Vagina (tissue), 2 donors: ENCODE measurements around the gene EBF3. TPM values are rescaled to one million over a fixed set of nuclear protein-coding genes. Genes with fewer than 3 reads are reported as not detected.

Source experiments
- DNase-seq, 2 donors: peaks; one replicate each; pipeline ENCODE4 v3.0.0-alpha.2; 2017; ENCODE audit errors: extremely low spot score in 2 of 2
- H3K27ac ChIP-seq: fragments of 200-600 bp; sonication (generic); one replicate; pipeline ENCODE4 v1.5.1; 2019
- H3K27me3 ChIP-seq: fragments of 200-600 bp; sonication (generic); one replicate; pipeline ENCODE4 v1.5.1; 2019
- H3K36me3 ChIP-seq, 2 donors: fragments of 200-600 bp; sonication (generic); one replicate each; pipeline ENCODE4 v1.5.1; 2017 to 2019
- H3K4me1 ChIP-seq: fragments of 200-600 bp; sonication (generic); one replicate; pipeline ENCODE4 v1.5.1; 2019
- H3K4me3 ChIP-seq, 2 donors: fragments of 200-600 bp; sonication (generic); 1 replicate in 1 of 2; 2 replicates in 1 of 2; pipeline ENCODE4 v1.5.1; 2016 to 2019
- H3K9me3 ChIP-seq: fragments of 200-600 bp; sonication (generic); one replicate; pipeline ENCODE4 v1.5.1; 2019
- CTCF ChIP-seq, 3 experiments: fragments of 450-650 bp in 2 of 3; fragments of 200-600 bp in 1 of 3; sonication (generic) in 1 of 3; IDR thresholded peaks; one replicate each; pipeline ENCODE4 v1.5.1; 2017 to 2019; ENCODE audit warnings: antibody characterized with exemption in 3 of 3, mild to moderate bottlenecking in 2 of 3, moderate library complexity in 2 of 3
- POLR2A ChIP-seq, 2 donors: fragments of 450-650 bp; IDR thresholded peaks; one replicate each; pipeline ENCODE4 v1.6.1; 2017; ENCODE audit warnings: antibody characterized with exemption in 2 of 2, mild to moderate bottlenecking in 2 of 2, moderate library complexity in 2 of 2
- POLR2AphosphoS5 ChIP-seq, 2 donors: sonication (generic); formaldehyde crosslinking; IDR thresholded peaks; one replicate each; pipeline ENCODE4 v1.9.0; 2017; ENCODE audit warnings: antibody characterized with exemption in 2 of 2, mild to moderate bottlenecking in 2 of 2, low read depth in 1 of 2; ENCODE audit not compliant: insufficient read depth in 1 of 2
- intact Hi-C: fragments of 100-400 bp; cut with DNase I; formaldehyde crosslinking; loops from one replicate; pipeline ENCODE4 v1.15.1; 2023
- total RNA-seq: library from RNA; depleted of rRNA; stranded (reverse); fragments of >200 nt; gene quantifications from one replicate; pipeline ENCODE4 v1.2.3, GENCODE V29; 2016

The EBF3 gene
- total RNA-seq, 1 donor from 2014 or later = 10.6 TPM

- intact Hi-C loops = no loop called here
- no peak for DNase-seq
- Histone ChIP-seq H3K27me3 (no peaks in the 10 kb centered on the region), H3K4me1 (no peaks in the 10 kb centered on the region), H3K27ac (no peak overlapping the region), H3K4me3 (no peak overlapping the region), H3K36me3 (no peaks in the 10 kb centered on the region), H3K9me3 (no peaks in the 10 kb centered on the region)
- TF ChIP-seq CTCF (IDR thresholded peaks at IDR 0.05) (no peak), POLR2A (IDR thresholded peaks at IDR 0.05) (no peak), POLR2AphosphoS5 (IDR thresholded peaks at IDR 0.05; ENCODE audit: insufficient read depth in 1 of 2, low read depth in 1 of 2) (no peak)
These were observed 49.8 kb downstream of the EBF3 start for GRCh38 chr10:129914153-129914855.

GRCh38 chr10:129912986-129913695 lies 50.9 kb downstream of the EBF3 start:
- H3K4me3 ChIP-seq = no peak overlapping the region
- no peaks in the 10 kb centered on the region for H3K36me3 ChIP-seq
- TF ChIP-seq POLR2AphosphoS5 (IDR thresholded peaks at IDR 0.05; ENCODE audit: insufficient read depth in 1 of 2, low read depth in 1 of 2) (no peak), POLR2A (IDR thresholded peaks at IDR 0.05) (no peak)

GRCh38 chr10:129912166-129912917 lies 51.7 kb downstream of the EBF3 start:
- Histone ChIP-seq H3K27ac (no peak overlapping the region), H3K9me3 (no peaks in the 10 kb centered on the region), H3K4me3 (no peak overlapping the region), H3K27me3 (no peaks in the 10 kb centered on the region), H3K36me3 (no peaks in the 10 kb centered on the region), H3K4me1 (no peaks in the 10 kb centered on the region)
- intact Hi-C loops = no loop called here
- TF ChIP-seq CTCF (IDR thresholded peaks at IDR 0.05) (no peak), POLR2AphosphoS5 (IDR thresholded peaks at IDR 0.05; ENCODE audit: insufficient read depth in 1 of 2, low read depth in 1 of 2) (no peak), POLR2A (IDR thresholded peaks at IDR 0.05) (no peak)
- no peak for DNase-seq

More at GRCh38 chr10:129912986-129913695, 50.9 kb downstream of the EBF3 start:
- intact Hi-C loops = no loop called here
- Histone ChIP-seq H3K9me3 (no peaks in the 10 kb centered on the region), H3K4me1 (no peaks in the 10 kb centered on the region), H3K27ac (no peak overlapping the region), H3K27me3 (no peaks in the 10 kb centered on the region)
- DNase-seq = no peak

GRCh38 chr10:129911451-129912165 lies 52.5 kb downstream of the EBF3 start:
- no peak for TF ChIP-seq POLR2A (IDR thresholded peaks at IDR 0.05)
- no peak for TF ChIP-seq CTCF (IDR thresholded peaks at IDR 0.05)
- no peak for TF ChIP-seq POLR2AphosphoS5 (IDR thresholded peaks at IDR 0.05; ENCODE audit: insufficient read depth in 1 of 2, low read depth in 1 of 2)
- no peaks in the 10 kb centered on the region for H3K4me1 ChIP-seq
- no peak overlapping the region for H3K4me3 ChIP-seq
- intact Hi-C loops = no loop called here
- no peak overlapping the region for H3K27ac ChIP-seq
- H3K36me3 ChIP-seq = no peaks in the 10 kb centered on the region
- no peak for DNase-seq
- no peaks in the 10 kb centered on the region for H3K27me3 ChIP-seq
- no peaks in the 10 kb centered on the region for H3K9me3 ChIP-seq

GRCh38 chr10:129910861-129911260 lies 53.2 kb downstream of the EBF3 start:
- TF ChIP-seq POLR2A (IDR thresholded peaks at IDR 0.05) = no peak
- no peak for TF ChIP-seq CTCF (IDR thresholded peaks at IDR 0.05)
- TF ChIP-seq POLR2AphosphoS5 (IDR thresholded peaks at IDR 0.05; ENCODE audit: insufficient read depth in 1 of 2, low read depth in 1 of 2) = no peak
- no peaks in the 10 kb centered on the region for H3K36me3 ChIP-seq
- no peaks in the 10 kb centered on the region for H3K9me3 ChIP-seq
- no peaks in the 10 kb centered on the region for H3K4me1 ChIP-seq
- no peaks in the 10 kb centered on the region for H3K27me3 ChIP-seq
- no peak overlapping the region for H3K27ac ChIP-seq
- intact Hi-C loops = no loop called here
- H3K4me3 ChIP-seq = no peak overlapping the region
- no peak for DNase-seq
